SU-DHL-6 (cell line): Measurements from ENCODE around the gene KLF13.

Experiments
- H2AFZ ChIP-seq: fragments of 200-600 bp; sonication (generic); 2 replicates; pipeline ENCODE4 v1.6.1; 2014; ENCODE audit warnings: low read depth, mild to moderate bottlenecking, moderate library complexity, mixed read lengths, antibody characterized with exemption, low read length; ENCODE audit not compliant: severe bottlenecking
- H3F3A ChIP-seq: fragments of 200-600 bp; shearing (Covaris generic); 2 replicates; pipeline ENCODE4 v1.6.0; 2016; ENCODE audit warnings: antibody characterized with exemption, mild to moderate bottlenecking; ENCODE audit not compliant: insufficient read depth
- H3K27ac ChIP-seq: fragments of 200-600 bp; sonication (generic); 2 replicates; pipeline ENCODE4 v1.5.1; 2016; ENCODE audit warnings: low read depth, mild to moderate bottlenecking, low read length, moderate library complexity, mixed read lengths
- H3K27me3 ChIP-seq: fragments of 200-600 bp; sonication (generic), shearing (Covaris generic); 2 replicates; pipeline ENCODE4 v1.6.0; 2014; ENCODE audit warnings: mild to moderate bottlenecking, low read length
- H3K36me3 ChIP-seq: fragments of 200-600 bp; sonication (generic); 2 replicates; pipeline ENCODE4 v1.6.1; 2014; ENCODE audit warnings: mild to moderate bottlenecking, low read length, mixed read lengths
- H3K4me2 ChIP-seq: fragments of 300-600, 200-600 bp; shearing (Covaris generic), sonication (generic); 2 replicates; pipeline ENCODE4 v1.6.0; 2014; ENCODE audit warnings: low read length, low read depth, mild to moderate bottlenecking; ENCODE audit not compliant: poor library complexity, severe bottlenecking
- H3K4me3 ChIP-seq: fragments of 200-600 bp; sonication (generic); 2 replicates; pipeline ENCODE4 v1.5.1; 2014; ENCODE audit warnings: antibody characterized with exemption, low read length, mild to moderate bottlenecking, mixed read lengths; ENCODE audit not compliant: insufficient read depth, poor library complexity, severe bottlenecking
- H3K79me2 ChIP-seq: fragments of 200-600 bp; sonication (generic); 2 replicates; pipeline ENCODE4 v1.6.1; 2014; ENCODE audit warnings: mild to moderate bottlenecking, low read length, moderate library complexity; ENCODE audit not compliant: insufficient read depth
- H3K9ac ChIP-seq: fragments of 200-600 bp; sonication (generic); 2 replicates; pipeline ENCODE4 v1.7.0; 2014; ENCODE audit warnings: mild to moderate bottlenecking, low read length
- H3K9me2 ChIP-seq: fragments of 200-600 bp; sonication (generic); replicated peaks from 2 replicates; pipeline ENCODE4 v1.6.1; 2014; ENCODE audit warnings: low read length; ENCODE audit not compliant: insufficient read depth
- H3K9me3 ChIP-seq: fragments of 200-600 bp; sonication (generic); 2 replicates; pipeline ENCODE4 v1.6.1; 2014; ENCODE audit warnings: low read length, mixed read lengths; ENCODE audit not compliant: insufficient read depth
- H4K20me1 ChIP-seq: fragments of 200-600 bp; sonication (generic); 2 replicates; pipeline ENCODE4 v1.6.1; 2014; ENCODE audit warnings: low read depth, mild to moderate bottlenecking, antibody characterized with exemption, low read length, moderate library complexity, mixed read lengths
- CTCF ChIP-seq: fragments of 200-600 bp; sonication (generic); IDR thresholded peaks from one replicate; pipeline ENCODE4 v1.5.1; 2017; ENCODE audit warnings: antibody characterized with exemption, mild to moderate bottlenecking, low read length, moderate library complexity; ENCODE audit not compliant: insufficient read depth, poor library complexity, severe bottlenecking
- EZH2phosphoT487 ChIP-seq: fragments of 200-600 bp; sonication (generic), shearing (Covaris generic); conservative IDR thresholded peaks from 2 replicates; pipeline ENCODE4 v1.6.1; 2018; ENCODE audit warnings: mild to moderate bottlenecking, antibody characterized with exemption, low read length, moderate library complexity, mixed read lengths

Gene KLF13

DNA sequence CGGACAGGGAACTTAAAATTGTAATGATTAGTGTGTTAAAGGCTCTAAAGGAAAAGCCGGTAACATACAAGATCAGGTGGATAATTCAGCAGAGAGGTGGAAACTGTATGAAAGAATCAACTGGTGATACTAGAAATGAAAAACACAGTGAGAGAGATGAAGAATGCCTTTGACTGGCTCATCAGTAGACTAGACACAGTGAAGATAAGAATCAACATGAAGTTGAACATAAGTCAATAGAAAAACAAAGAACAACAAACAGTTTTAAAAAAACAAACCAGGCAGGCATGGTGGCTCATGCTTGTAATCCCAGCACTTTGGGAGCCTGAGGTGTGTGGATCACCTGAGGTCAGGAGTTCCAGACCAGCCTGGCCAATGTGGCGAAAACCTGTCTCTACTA, 82.1 kb downstream of the KLF13 start:
- no peak overlapping the region for H3K27ac ChIP-seq
- H3K9me2 ChIP-seq: no peaks in the 10 kb centered on the region
- no peaks in the 10 kb centered on the region for H3K27me3 ChIP-seq
- no peaks in the 10 kb centered on the region for H3K79me2 ChIP-seq
- H3K9me3 ChIP-seq: no peaks in the 10 kb centered on the region
- H2AFZ ChIP-seq: no peak overlapping the region
- no peak overlapping the region for H3K4me3 ChIP-seq
- TF ChIP-seq EZH2phosphoT487 (no peak), CTCF (no peak)
- H4K20me1 ChIP-seq: no peaks in the 10 kb centered on the region
- no peaks in the 10 kb centered on the region for H3F3A ChIP-seq
- no peak overlapping the region for H3K9ac ChIP-seq
- no peak overlapping the region for H3K4me2 ChIP-seq
- H3K36me3 ChIP-seq: no peaks in the 10 kb centered on the region

- H3K4me2 ChIP-seq: no peak overlapping the region
- no peak overlapping the region for H2AFZ ChIP-seq
- no peaks in the 10 kb centered on the region for H3K79me2 ChIP-seq
- no peaks in the 10 kb centered on the region for H3F3A ChIP-seq
- no peak overlapping the region for H3K9ac ChIP-seq
- H4K20me1 ChIP-seq: no peaks in the 10 kb centered on the region
- no peak for TF ChIP-seq EZH2phosphoT487
- TF ChIP-seq CTCF: no peak
- H3K27ac ChIP-seq: no peak overlapping the region
- no peaks in the 10 kb centered on the region for H3K36me3 ChIP-seq
- no peak overlapping the region for H3K4me3 ChIP-seq
- H3K9me2 ChIP-seq: no peaks in the 10 kb centered on the region
- no peaks in the 10 kb centered on the region for H3K9me3 ChIP-seq
- H3K27me3 ChIP-seq: no peaks in the 10 kb centered on the region
Measured at GRCh38 chr15:31409171-31409570, 82.5 kb downstream of the KLF13 start.

GRCh38 chr15:31412824-31413223, 86.2 kb downstream of the KLF13 start:
- Histone ChIP-seq H3K27ac (no peak overlapping the region), H3F3A (no peaks in the 10 kb centered on the region), H3K4me3 (no peak overlapping the region), H3K4me2 (no peak overlapping the region), H3K9me2 (no peaks in the 10 kb centered on the region), H3K79me2 (no peaks in the 10 kb centered on the region), H3K9ac (no peak overlapping the region), H4K20me1 (no peaks in the 10 kb centered on the region), H3K36me3 (no peaks in the 10 kb centered on the region), H2AFZ (no peak overlapping the region), H3K9me3 (no peaks in the 10 kb centered on the region), H3K27me3 (no peaks in the 10 kb centered on the region)
- no peak for TF ChIP-seq CTCF
- TF ChIP-seq EZH2phosphoT487: no peak

DNA sequence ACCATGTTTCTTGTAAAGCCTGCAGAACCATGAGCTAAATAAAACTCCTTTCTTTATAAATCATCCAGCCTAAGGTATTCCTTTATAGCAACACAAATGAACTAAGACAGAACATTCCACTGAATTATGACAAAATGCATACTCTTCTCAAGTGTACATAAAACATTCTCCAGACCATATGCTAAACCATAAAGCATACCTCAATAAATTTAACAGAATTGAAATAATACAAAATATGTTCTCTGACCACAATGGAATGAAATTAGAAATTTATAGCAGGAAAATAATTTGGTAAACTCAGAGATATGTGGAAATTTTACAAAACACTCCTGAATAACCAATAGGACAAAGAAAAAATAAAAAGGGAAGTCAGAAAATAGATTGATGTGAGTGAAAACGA, 88.6 kb downstream of the KLF13 start:
- Histone ChIP-seq H3K9me3 (peaks cover 14% of the 10 kb centered on the region; the same call in 1 of the 2 replicates), H3K27me3 (no peaks in the 10 kb centered on the region), H3F3A (no peaks in the 10 kb centered on the region), H3K4me3 (no peak overlapping the region), H3K4me2 (no peak overlapping the region), H2AFZ (no peak overlapping the region), H3K27ac (no peak overlapping the region), H3K79me2 (no peaks in the 10 kb centered on the region), H3K9me2 (no peaks in the 10 kb centered on the region), H3K36me3 (0 out of 2 replicates have a peak, but pooled peaks cover 3% of the 10 kb centered on the region), H4K20me1 (no peaks in the 10 kb centered on the region), H3K9ac (no peak overlapping the region)
- TF ChIP-seq EZH2phosphoT487 (no peak), CTCF (no peak)
